HCT116 (cell line): ENCODE results near the gene IFI30. TPM values are rescaled to one million over a fixed set of nuclear protein-coding genes. Genes with fewer than 3 reads are reported as not detected.

Source experiments
- ATAC-seq: fragments of 200-7000 bp; cut with Tn5 transposase; 2 replicates; pipeline ENCODE4 v1.9.1; 2020; ENCODE audit warnings: mild to moderate bottlenecking, moderate library complexity
- BruUV-seq: library from RNA; stranded (reverse); fragments of 400-500 nt; replicated peaks from 2 replicates; lab custom pipeline; 2021; lab: Mats Ljungman, UMichigan
- CTCF ChIA-PET: fragments of 300-600 bp; sonication (Branson Sonifier 250); formaldehyde crosslinking; loops from one replicate; lab custom pipeline; 2021; ENCODE audit warnings: antibody characterized with exemption; lab: Charles Lee
- POLR2A ChIA-PET: fragments of 300-600, 350-600 bp; sonication (Branson Sonifier 250); formaldehyde crosslinking; loops from one replicate; lab custom pipeline; 2021; ENCODE audit warnings: antibody characterized with exemption; lab: Charles Lee
- RAD21 ChIA-PET, 2 experiments: fragments of 300-600 bp; sonication (Branson Sonifier 250); formaldehyde crosslinking; loops; one replicate each; lab custom pipeline; 2023; ENCODE audit warnings: low total read pairs in 2 of 2; ENCODE audit not compliant: uncharacterized antibody in 2 of 2, unreplicated experiment in 2 of 2, low non-redundant PET in 1 of 2; lab: Charles Lee
- DNase-seq: peaks from one replicate; pipeline ENCODE4 v3.0.0-alpha.2; 2010; ENCODE audit warnings: low read depth, low spot score
- H2AFZ ChIP-seq: fragments of 200-600 bp; shearing (Covaris generic), sonication (generic); 2 replicates; pipeline ENCODE4 v1.6.1; 2017; ENCODE audit warnings: low read depth, mixed run types, mixed read lengths, antibody characterized with exemption, low read length; ENCODE audit not compliant: poor library complexity, severe bottlenecking
- H3K27ac ChIP-seq: 2 replicates; pipeline ENCODE4 v1.5.1; 2012; ENCODE audit warnings: low read depth, low read length
- H3K27me3 ChIP-seq: fragments of 200-600 bp; sonication (generic); 2 replicates; pipeline ENCODE4 v1.6.1; 2016; ENCODE audit warnings: mixed run types, low read length, mixed read lengths; ENCODE audit not compliant: insufficient read depth
- H3K36me3 ChIP-seq, 2 experiments: fragments of 200-500 bp in 1 of 2; fragments of 200-600 bp in 1 of 2; sonication (Bioruptor generic) in 1 of 2; sonication (generic) in 1 of 2; 2 replicates each; pipeline versions ENCODE4 v1.5.1 to v1.6.1; 2014 to 2016; ENCODE audit warnings: low read length in 2 of 2, inconsistent platforms in 1 of 2, mixed read lengths in 1 of 2, mixed run types in 1 of 2; ENCODE audit not compliant: insufficient read depth in 2 of 2, control insufficient read depth in 1 of 2
- H3K4me1 ChIP-seq, 2 experiments: fragments of 200-600 bp in 1 of 2; sonication (generic) in 1 of 2; 2 replicates each; pipeline versions ENCODE4 v1.5.1 to v1.6.1; 2012 to 2017; ENCODE audit warnings: low read length in 2 of 2, inconsistent platforms in 1 of 2, mild to moderate bottlenecking in 1 of 2, mixed read lengths in 1 of 2, mixed run types in 1 of 2, moderate library complexity in 1 of 2; ENCODE audit not compliant: insufficient read depth in 2 of 2, control insufficient read depth in 1 of 2
- H3K4me2 ChIP-seq: fragments of 200-600 bp; sonication (generic); 2 replicates; pipeline ENCODE4 v1.6.1; 2017; ENCODE audit warnings: mixed run types, low read length, mixed read lengths
- H3K4me3 ChIP-seq, 2 experiments: fragments of 200-600 bp in 1 of 2; sonication (generic) in 1 of 2; replicated peaks in 1 of 2; 2 replicates each; pipeline ENCODE4 v1.5.1; 2011 to 2016; ENCODE audit warnings: low read length in 2 of 2, control low read depth in 1 of 2, low read depth in 1 of 2, mild to moderate bottlenecking in 1 of 2, mixed read lengths in 1 of 2, mixed run types in 1 of 2
- H3K79me2 ChIP-seq: fragments of 200-600 bp; sonication (generic); 2 replicates; pipeline ENCODE4 v1.6.1; 2017; ENCODE audit warnings: mild to moderate bottlenecking, mixed run types, low read length, moderate library complexity, mixed read lengths; ENCODE audit not compliant: insufficient read depth
- H3K9ac ChIP-seq: fragments of 200-600 bp; sonication (generic); 2 replicates; pipeline ENCODE4 v1.6.1; 2016; ENCODE audit warnings: low read length, mixed read lengths
- H3K9me2 ChIP-seq: fragments of 200-600 bp; sonication (generic), shearing (Covaris generic); 2 replicates; pipeline ENCODE4 v1.6.1; 2017; ENCODE audit warnings: mixed run types, mild to moderate bottlenecking, moderate library complexity; ENCODE audit not compliant: insufficient read depth
- H3K9me3 ChIP-seq, 2 experiments: fragments of 200-500 bp in 1 of 2; fragments of 200-600 bp in 1 of 2; sonication (Bioruptor generic) in 1 of 2; sonication (generic) in 1 of 2; 2 replicates each; pipeline ENCODE4 v1.6.1; 2014 to 2017; ENCODE audit warnings: low read length in 2 of 2, mixed read lengths in 2 of 2, inconsistent platforms in 1 of 2, low read depth in 1 of 2, mild to moderate bottlenecking in 1 of 2, mixed run types in 1 of 2, moderate library complexity in 1 of 2; ENCODE audit not compliant: control insufficient read depth in 1 of 2, insufficient read depth in 1 of 2
- H4K20me1 ChIP-seq: fragments of 200-600 bp; sonication (generic), shearing (Covaris generic); 2 replicates; pipeline ENCODE4 v1.6.1; 2017; ENCODE audit warnings: mixed run types, mild to moderate bottlenecking, moderate library complexity; ENCODE audit not compliant: insufficient read depth
- CBX3 ChIP-seq: IDR thresholded peaks from 2 replicates; pipeline ENCODE4 v1.6.1; 2012; ENCODE audit warnings: low read depth
- CTCF ChIP-seq, 3 experiments: fragments of 200-600 bp in 1 of 3; sonication (generic) in 1 of 3; IDR thresholded peaks in 2 of 3; conservative IDR thresholded peaks in 1 of 3; 2 replicates each; pipeline ENCODE4 v1.5.1; 2012 to 2017; ENCODE audit warnings: low read depth in 2 of 3, low read length in 2 of 3, antibody characterized with exemption in 1 of 3, borderline replicate concordance in 1 of 3, control low read depth in 1 of 3, mild to moderate bottlenecking in 1 of 3, mixed read lengths in 1 of 3, mixed run types in 1 of 3, moderate library complexity in 1 of 3; ENCODE audit not compliant: insufficient read depth in 1 of 3
- ELF1 ChIP-seq: IDR thresholded peaks from 2 replicates; pipeline ENCODE4 v1.6.1; 2012; ENCODE audit warnings: low read depth, borderline replicate concordance
- POLR2A ChIP-seq: IDR thresholded peaks from 2 replicates; pipeline ENCODE4 v1.7.0; 2011; ENCODE audit warnings: borderline replicate concordance; ENCODE audit not compliant: insufficient read depth, insufficient read length; ENCODE audit errors: extremely low read depth
- POLR2AphosphoS5 ChIP-seq: IDR thresholded peaks from 2 replicates; pipeline ENCODE4 v1.6.1; 2011; ENCODE audit warnings: mild to moderate bottlenecking, low read depth, low read length, moderate library complexity
- REST ChIP-seq: IDR thresholded peaks from 2 replicates; pipeline ENCODE4 v1.6.1; 2012; ENCODE audit warnings: low read depth
- SP1 ChIP-seq: IDR thresholded peaks from 2 replicates; pipeline ENCODE4 v1.6.1; 2012; ENCODE audit warnings: low read depth
- intact Hi-C: fragments of 100-400 bp; cut with micrococcal nuclease; formaldehyde crosslinking; loops from 2 replicates; pipeline ENCODE4 v1.10.0; 2022
- total RNA-seq: library from RNA; stranded (reverse); gene quantifications from one replicate; pipeline ENCODE4 v1.2.1, GENCODE V29; 2021; ENCODE audit not compliant: unreplicated experiment

IFI30 gene
- total RNA-seq, 1 experiment from 2014 or later = 64.6 TPM

GRCh38 chr19:18220632-18221275 lies 47.1 kb downstream of the IFI30 start:
- H3K9me3 ChIP-seq = no peaks in the 10 kb centered on the region
- no peak for ATAC-seq
- peaks cover 18 to 30% of the 10 kb centered on the region in 2 experiments for H3K4me1 ChIP-seq
- CTCF ChIA-PET = interaction anchor here (1.1 to 3.3 kb wide), 2 partner anchors 13 to 59 kb away, joined by 4 to 11 read pairs; no protein-coding TSS in a partner anchor
- DNase-seq = no peak
- H3K79me2 ChIP-seq = no peaks in the 10 kb centered on the region
- TF ChIP-seq POLR2AphosphoS5 = peak; percentile 39; the same call in 1 of the 2 replicates
- no peak for TF ChIP-seq REST
- TF ChIP-seq CBX3 = no peak
- TF ChIP-seq POLR2A = no peak
- TF ChIP-seq SP1 = no peak
- TF ChIP-seq ELF1 = no peak
- TF ChIP-seq CTCF (IDR thresholded peaks at IDR 0.05 in 2 of 3, conservative IDR thresholded peaks at IDR 0.05 in 1 of 3; ENCODE audit: borderline replicate concordance in 1 of 3, insufficient read depth in 1 of 3, low read depth in 2 of 3, low read length in 2 of 3) = no peak
- TF ChIP-seq, all 23 proteins: peak for 1
- POLR2A ChIA-PET = interaction anchor here (1.0 to 1.5 kb wide), 3 partner anchors 11 to 28 kb away, joined by 3 to 4 read pairs (median 3); partner anchors contain the start of gene MPV17L2
- Histone ChIP-seq H2AFZ (no peak overlapping the region), H3K4me2 (peak overlapping the region; percentile 52), H3K9ac (no peak overlapping the region), H3K9me2 (no peaks in the 10 kb centered on the region), H3K27ac (no peak overlapping the region), H3K27me3 (no peaks in the 10 kb centered on the region), H4K20me1 (no peaks in the 10 kb centered on the region), H3K36me3 (no peaks in the 10 kb centered on the region), H3K4me3 (peak overlapping the region in 1 of 2 experiments; percentile 34; a peak in 3 of 4 replicates)
- intact Hi-C loops = no loop called here
- RAD21 ChIA-PET = no interaction called here
- BruUV-seq = no TSS peak
